ENCODE results near the gene SH3GL3.

GRCh38 chr15:83588441-83588840, 141.3 kb downstream of the SH3GL3 start:
- no peak for TF ChIP-seq FOXM1 (IDR thresholded peaks at IDR 0.05; ENCODE audit: borderline replicate concordance, low read depth)
- TF ChIP-seq, protein P1, sequence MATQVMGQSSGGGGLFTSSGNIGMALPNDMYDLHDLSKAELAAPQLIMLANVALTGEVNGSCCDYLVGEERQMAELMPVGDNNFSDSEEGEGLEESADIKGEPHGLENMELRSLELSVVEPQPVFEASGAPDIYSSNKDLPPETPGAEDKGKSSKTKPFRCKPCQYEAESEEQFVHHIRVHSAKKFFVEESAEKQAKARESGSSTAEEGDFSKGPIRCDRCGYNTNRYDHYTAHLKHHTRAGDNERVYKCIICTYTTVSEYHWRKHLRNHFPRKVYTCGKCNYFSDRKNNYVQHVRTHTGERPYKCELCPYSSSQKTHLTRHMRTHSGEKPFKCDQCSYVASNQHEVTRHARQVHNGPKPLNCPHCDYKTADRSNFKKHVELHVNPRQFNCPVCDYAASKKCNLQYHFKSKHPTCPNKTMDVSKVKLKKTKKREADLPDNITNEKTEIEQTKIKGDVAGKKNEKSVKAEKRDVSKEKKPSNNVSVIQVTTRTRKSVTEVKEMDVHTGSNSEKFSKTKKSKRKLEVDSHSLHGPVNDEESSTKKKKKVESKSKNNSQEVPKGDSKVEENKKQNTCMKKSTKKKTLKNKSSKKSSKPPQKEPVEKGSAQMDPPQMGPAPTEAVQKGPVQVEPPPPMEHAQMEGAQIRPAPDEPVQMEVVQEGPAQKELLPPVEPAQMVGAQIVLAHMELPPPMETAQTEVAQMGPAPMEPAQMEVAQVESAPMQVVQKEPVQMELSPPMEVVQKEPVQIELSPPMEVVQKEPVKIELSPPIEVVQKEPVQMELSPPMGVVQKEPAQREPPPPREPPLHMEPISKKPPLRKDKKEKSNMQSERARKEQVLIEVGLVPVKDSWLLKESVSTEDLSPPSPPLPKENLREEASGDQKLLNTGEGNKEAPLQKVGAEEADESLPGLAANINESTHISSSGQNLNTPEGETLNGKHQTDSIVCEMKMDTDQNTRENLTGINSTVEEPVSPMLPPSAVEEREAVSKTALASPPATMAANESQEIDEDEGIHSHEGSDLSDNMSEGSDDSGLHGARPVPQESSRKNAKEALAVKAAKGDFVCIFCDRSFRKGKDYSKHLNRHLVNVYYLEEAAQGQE (IDR thresholded peaks at IDR 0.05; ENCODE audit: low read depth) = no peak
- no peak for TF ChIP-seq YY1 (IDR thresholded peaks at IDR 0.05; ENCODE audit: low read depth)
- no peak for TF ChIP-seq EP300 (IDR thresholded peaks at IDR 0.05; ENCODE audit: borderline replicate concordance)
- no peak for TF ChIP-seq TAF1 (IDR thresholded peaks at IDR 0.05; ENCODE audit: low read depth)
- TF ChIP-seq RAD21 (IDR thresholded peaks at IDR 0.05; ENCODE audit: low read depth) = no peak
- TF ChIP-seq NFIC (IDR thresholded peaks at IDR 0.05) = no peak

Measured in Ishikawa (cell line).